Stimulated activated CD4-positive, alpha-beta T cell treated with anti-CD3 and anti-CD28 coated beads, TNF-alpha, amount 100 ng/mL, for 4 hours (primary cell): ENCODE data around the gene AFF1.

Experiments
- DNase-seq, 3 experiments: peaks; one replicate each; pipeline ENCODE4 v3.0.0-alpha.2; 2020; ENCODE audit warnings: low read depth in 3 of 3

Gene AFF1

GRCh38 chr4:87152310-87153041 lies 217.7 kb downstream of the AFF1 start:
- DNase-seq = no peak

- no peak for DNase-seq
These were observed 218.5 kb downstream of the AFF1 start for GRCh38 chr4:87153078-87153870.

- no peak for DNase-seq
These were observed 231.1 kb downstream of the AFF1 start for GRCh38 chr4:87165892-87166291.

- DNase-seq = no peak
These were observed 231.6 kb downstream of the AFF1 start for GRCh38 chr4:87166296-87166854.

GRCh38 chr4:87171944-87172343 lies 237.1 kb downstream of the AFF1 start:
- DNase-seq = no peak

GRCh38 chr4:87174672-87175071 lies 239.9 kb downstream of the AFF1 start:
- DNase-seq = no peak

- no peak for DNase-seq
These were observed 244.9 kb downstream of the AFF1 start for GRCh38 chr4:87179751-87180150.

- no peak for DNase-seq
These were observed 246.0 kb downstream of the AFF1 start for GRCh38 chr4:87180767-87181166.

- DNase-seq = no peak
These were observed 250.5 kb downstream of the AFF1 start for GRCh38 chr4:87185146-87185870.

- no peak for DNase-seq
These were observed 253.2 kb downstream of the AFF1 start for GRCh38 chr4:87188048-87188447.

- DNase-seq = no peak
These were observed 254.1 kb downstream of the AFF1 start for GRCh38 chr4:87188932-87189331.
